ENCODE data around the gene SH3BGRL2. TPM values are rescaled to one million over a fixed set of nuclear protein-coding genes. Genes with fewer than 3 reads are reported as not detected.

Gene SH3BGRL2
- total and polyA plus RNA-seq, 2 donors (not counting 1 experiment from before 2014, with no cell fraction given) = 0.01 TPM; not detected in 1

- H3K9ac ChIP-seq (ENCODE audit: low read length) = no peak overlapping the region
Observed at GRCh38 chr6:79735183-79735582, 104.1 kb downstream of the SH3BGRL2 start.

GRCh38 chr6:79737172-79737571, 106.0 kb downstream of the SH3BGRL2 start:
- H3K79me2 ChIP-seq (ENCODE audit: control insufficient read depth, insufficient read depth, low read length) = no peaks in the 10 kb centered on the region
- Mint-ChIP-seq H3K27ac (no peak overlapping the region), H3K27me3 (peaks cover 6% of the 10 kb centered on the region), H3K9me3 (ENCODE audit: insufficient read depth) (no peaks in the 10 kb centered on the region), H3K4me3 (no peak overlapping the region), H3K4me1 (no peaks in the 10 kb centered on the region)
- intact Hi-C loops (cut with micrococcal nuclease) = no loop called here
- H3K4me1 ChIP-seq (ENCODE audit: control insufficient read depth in 2 of 2, insufficient read depth in 2 of 2, low read length in 2 of 2) = no peaks in the 10 kb centered on the region
- ChIA-PET POLR2A (no interaction called here), CTCF (no interaction called here)
- no peak for ATAC-seq (ENCODE audit: low read depth)
- peaks cover 0 to 4% (median 0%) of the 10 kb centered on the region in 4 experiments for H3K27me3 ChIP-seq (replicated peaks in 1 of 4; ENCODE audit: control extremely low read depth in 1 of 4, control insufficient read depth in 3 of 4, insufficient read depth in 4 of 4, low read length in 3 of 4)
- DNase-seq = no peak
- H4K20me1 ChIP-seq (ENCODE audit: control insufficient read depth, insufficient read depth, low read length, poor library complexity, severe bottlenecking) = no peaks in the 10 kb centered on the region
- H3K4me3 ChIP-seq (ENCODE audit: control extremely low read depth in 1 of 5, extremely low read depth in 1 of 5, insufficient read depth in 1 of 5, low read depth in 2 of 5, low read length in 4 of 5) = no peak overlapping the region
- TF ChIP-seq CTCF (IDR thresholded peaks at IDR 0.05) (no peak), EZH2 (IDR thresholded peaks at IDR 0.05; ENCODE audit: borderline replicate concordance, insufficient read depth, low read depth, low read length, poor library complexity, severe bottlenecking) (no peak)
- 98% methylated on average over 8 of the region's 8 CpGs for WGBS (ENCODE audit: insufficient coverage)
- no peak overlapping the region for H3K9ac ChIP-seq (ENCODE audit: low read length)
- no peak overlapping the region for H3K4me2 ChIP-seq (replicated peaks; ENCODE audit: low read depth, low read length, poor library complexity, severe bottlenecking)
- H2AFZ ChIP-seq (ENCODE audit: insufficient read depth, low read depth, low read length, poor library complexity, severe bottlenecking) = no peak overlapping the region
- no peaks in the 10 kb centered on the region for H3K9me3 ChIP-seq (ENCODE audit: control extremely low read depth in 1 of 3, control insufficient read depth in 2 of 3, insufficient read depth in 1 of 3, low read length in 2 of 3)
- H3K36me3 ChIP-seq (replicated peaks in 1 of 2; ENCODE audit: control extremely low read depth in 1 of 2, control insufficient read depth in 1 of 2, extremely low read depth in 1 of 2, insufficient read depth in 2 of 2, low read length in 1 of 2) = no peaks in the 10 kb centered on the region
- no peak overlapping the region for H3K27ac ChIP-seq (ENCODE audit: low read length in 2 of 2)

More at GRCh38 chr6:79735183-79735582, 104.1 kb downstream of the SH3BGRL2 start:
- no peaks in the 10 kb centered on the region for H3K9me3 Mint-ChIP-seq (ENCODE audit: insufficient read depth)
- Histone ChIP-seq H3K36me3 (replicated peaks in 1 of 2; ENCODE audit: control extremely low read depth in 1 of 2, control insufficient read depth in 1 of 2, extremely low read depth in 1 of 2, insufficient read depth in 2 of 2, low read length in 1 of 2) (no peaks in the 10 kb centered on the region), H3K4me1 (ENCODE audit: control insufficient read depth in 2 of 2, insufficient read depth in 2 of 2, low read length in 2 of 2) (no peaks in the 10 kb centered on the region), H3K79me2 (ENCODE audit: control insufficient read depth, insufficient read depth, low read length) (no peaks in the 10 kb centered on the region), H3K27ac (ENCODE audit: low read length in 2 of 2) (no peak overlapping the region), H3K4me2 (replicated peaks; ENCODE audit: low read depth, low read length, poor library complexity, severe bottlenecking) (no peak overlapping the region), H3K4me3 (ENCODE audit: control extremely low read depth in 1 of 5, extremely low read depth in 1 of 5, insufficient read depth in 1 of 5, low read depth in 2 of 5, low read length in 4 of 5) (no peak overlapping the region), H3K9me3 (ENCODE audit: control extremely low read depth in 1 of 3, control insufficient read depth in 2 of 3, insufficient read depth in 1 of 3, low read length in 2 of 3) (no peaks in the 10 kb centered on the region), H2AFZ (ENCODE audit: insufficient read depth, low read depth, low read length, poor library complexity, severe bottlenecking) (no peak overlapping the region), H3K27me3 (replicated peaks in 1 of 4; ENCODE audit: control extremely low read depth in 1 of 4, control insufficient read depth in 3 of 4, insufficient read depth in 4 of 4, low read length in 3 of 4) (peaks cover 0 to 4% (median 0%) of the 10 kb centered on the region in 4 experiments), H4K20me1 (ENCODE audit: control insufficient read depth, insufficient read depth, low read length, poor library complexity, severe bottlenecking) (no peaks in the 10 kb centered on the region)
- H3K4me1 Mint-ChIP-seq = no peaks in the 10 kb centered on the region
- no peak for DNase-seq
- CTCF ChIA-PET = no interaction called here
- TF ChIP-seq EZH2 (IDR thresholded peaks at IDR 0.05; ENCODE audit: borderline replicate concordance, insufficient read depth, low read depth, low read length, poor library complexity, severe bottlenecking) (no peak), CTCF (IDR thresholded peaks at IDR 0.05) (no peak)
- ATAC-seq (ENCODE audit: low read depth) = no peak
- POLR2A ChIA-PET = no interaction called here
- 94% methylated on average over 3 of the region's 5 CpGs for WGBS (ENCODE audit: insufficient coverage)
- H3K27me3 Mint-ChIP-seq = peaks cover 8% of the 10 kb centered on the region
- H3K4me3 Mint-ChIP-seq = no peak overlapping the region
- intact Hi-C loops (cut with micrococcal nuclease) = no loop called here
- H3K27ac Mint-ChIP-seq = no peak overlapping the region

Data from B cell (primary cell).